Cardiac fibroblast (primary cell): Measurements from ENCODE around the gene MAP3K8.
A peak's percentile ranks its signal among the peaks of the same experiment; 100 is the strongest.
"Not testable (repeated sequence)": the region's sequence is repeated elsewhere in the genome, so short reads cannot be mapped to it uniquely, and the experiment has no call there.

ENCODE experiments used
- DNase-seq, 2 donors: peaks; one replicate each; pipeline versions ENCODE4 v3.0.0 to v3.0.0-alpha.2; 2010; ENCODE audit warnings: low read depth in 2 of 2
- H3K4me3 ChIP-seq, 2 donors: replicated peaks in 1 of 2; 1 replicate in 1 of 2; 2 replicates in 1 of 2; pipeline ENCODE4 v1.5.1; 2011; ENCODE audit warnings: low read depth in 2 of 2, low read length in 2 of 2, mild to moderate bottlenecking in 2 of 2, moderate library complexity in 1 of 2
- CTCF ChIP-seq: IDR thresholded peaks from one replicate; pipeline ENCODE4 v1.5.1; 2011; ENCODE audit warnings: low read depth, mild to moderate bottlenecking, low read length, inconsistent platforms

Gene MAP3K8

GRCh38 chr10:30467651-30468338, 33.8 kb downstream of the MAP3K8 start:
- DNase-seq: no peak
- no peak for TF ChIP-seq CTCF
- H3K4me3 ChIP-seq: no peak overlapping the region

- TF ChIP-seq CTCF: no peak
- DNase-seq: peak in 1 of 2 donors; percentile 21
- no peak overlapping the region for H3K4me3 ChIP-seq
Observed at GRCh38 chr10:30472414-30473155, 38.6 kb downstream of the MAP3K8 start.

GRCh38 chr10:30475515-30475914, 41.5 kb downstream of the MAP3K8 start:
- H3K4me3 ChIP-seq, DNase-seq: not testable (repeated sequence)

- no peak for DNase-seq
- H3K4me3 ChIP-seq: no peak overlapping the region
- TF ChIP-seq CTCF: no peak
Observed at GRCh38 chr10:30476511-30477155, 42.6 kb downstream of the MAP3K8 start.

- DNase-seq, H3K4me3 ChIP-seq: not testable (repeated sequence)
Observed at GRCh38 chr10:30479513-30479912, 45.5 kb downstream of the MAP3K8 start.

- no peak for TF ChIP-seq CTCF
- no peak overlapping the region for H3K4me3 ChIP-seq
- DNase-seq: no peak
Observed at GRCh38 chr10:30481603-30482002, 47.6 kb downstream of the MAP3K8 start.

GRCh38 chr10:30488316-30488715, 54.3 kb downstream of the MAP3K8 start:
- no peak for DNase-seq
- TF ChIP-seq CTCF: no peak
- no peak overlapping the region for H3K4me3 ChIP-seq
